Mesothelial cell of epicardium (in vitro differentiated cells): ENCODE measurements around the gene MLXIP. TPM values are rescaled to one million over a fixed set of nuclear protein-coding genes. Genes with fewer than 3 reads are reported as not detected.

Experiments
- DNase-seq, 2 experiments: peaks; one replicate each; pipeline ENCODE4 v3.0.0; 2021; ENCODE audit warnings: low spot score in 2 of 2; ENCODE audit not compliant: unreplicated experiment in 2 of 2
- H3K27ac Mint-ChIP-seq: 2 replicates; pipeline ENCODE4 v1.8.0; 2021; ENCODE audit warnings: mixed read lengths
- H3K27me3 Mint-ChIP-seq: 2 replicates; pipeline ENCODE4 v1.8.0; 2021; ENCODE audit warnings: low read depth, mixed read lengths
- H3K36me3 Mint-ChIP-seq: 2 replicates; pipeline ENCODE4 v1.8.0; 2021; ENCODE audit warnings: mixed read lengths
- H3K4me1 Mint-ChIP-seq: 2 replicates; pipeline ENCODE4 v1.8.0; 2021; ENCODE audit warnings: mixed read lengths
- H3K4me3 Mint-ChIP-seq: 2 replicates; pipeline ENCODE4 v1.8.0; 2021; ENCODE audit warnings: mild to moderate bottlenecking, moderate library complexity, mixed read lengths
- H3K9me3 Mint-ChIP-seq: 2 replicates; pipeline ENCODE4 v1.8.0; 2021; ENCODE audit warnings: mixed read lengths
- total RNA-seq: library from RNA; stranded (reverse); gene quantifications from 3 replicates; pipeline ENCODE4 v1.2.1, GENCODE V29; 2021
- TF ChIP-seq, protein P1 (sequence below): fragments of 200-600 bp; sonication (generic); IDR thresholded peaks from one replicate; pipeline ENCODE4 v1.5.0; 2021; ENCODE audit warnings: antibody characterized with exemption; ENCODE audit not compliant: unreplicated experiment

MLXIP gene
- total RNA-seq, 1 donor from 2014 or later, result 65.3 TPM

DNA sequence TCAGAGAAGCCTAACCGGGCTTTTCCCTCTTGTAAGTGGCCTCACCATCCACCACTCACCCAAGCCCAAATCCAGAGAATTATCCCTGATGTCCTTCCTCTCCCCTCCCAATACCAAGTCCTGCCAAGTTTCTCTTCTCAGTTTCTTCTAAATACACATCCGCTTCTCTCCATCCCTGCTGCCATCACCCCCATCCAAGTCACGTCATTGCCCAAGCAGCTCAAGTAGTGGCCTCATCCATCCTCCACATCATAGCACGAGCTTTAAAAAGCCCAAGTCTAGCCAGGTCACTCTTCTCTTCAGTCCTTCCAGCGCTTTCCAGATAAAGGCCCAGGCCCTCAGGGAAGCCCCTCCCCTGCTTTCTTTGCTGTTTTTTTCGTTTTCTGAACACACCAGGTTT lies 70.1 kb downstream of the MLXIP start:
- peaks cover 2% of the 10 kb centered on the region for H3K27me3 Mint-ChIP-seq
- peaks cover 5% of the 10 kb centered on the region for H3K36me3 Mint-ChIP-seq
- H3K27ac Mint-ChIP-seq, result no peak overlapping the region
- DNase-seq, result no peak
- peaks cover 4% of the 10 kb centered on the region for H3K4me1 Mint-ChIP-seq
- H3K4me3 Mint-ChIP-seq, result no peak overlapping the region
- TF ChIP-seq, protein P1, sequence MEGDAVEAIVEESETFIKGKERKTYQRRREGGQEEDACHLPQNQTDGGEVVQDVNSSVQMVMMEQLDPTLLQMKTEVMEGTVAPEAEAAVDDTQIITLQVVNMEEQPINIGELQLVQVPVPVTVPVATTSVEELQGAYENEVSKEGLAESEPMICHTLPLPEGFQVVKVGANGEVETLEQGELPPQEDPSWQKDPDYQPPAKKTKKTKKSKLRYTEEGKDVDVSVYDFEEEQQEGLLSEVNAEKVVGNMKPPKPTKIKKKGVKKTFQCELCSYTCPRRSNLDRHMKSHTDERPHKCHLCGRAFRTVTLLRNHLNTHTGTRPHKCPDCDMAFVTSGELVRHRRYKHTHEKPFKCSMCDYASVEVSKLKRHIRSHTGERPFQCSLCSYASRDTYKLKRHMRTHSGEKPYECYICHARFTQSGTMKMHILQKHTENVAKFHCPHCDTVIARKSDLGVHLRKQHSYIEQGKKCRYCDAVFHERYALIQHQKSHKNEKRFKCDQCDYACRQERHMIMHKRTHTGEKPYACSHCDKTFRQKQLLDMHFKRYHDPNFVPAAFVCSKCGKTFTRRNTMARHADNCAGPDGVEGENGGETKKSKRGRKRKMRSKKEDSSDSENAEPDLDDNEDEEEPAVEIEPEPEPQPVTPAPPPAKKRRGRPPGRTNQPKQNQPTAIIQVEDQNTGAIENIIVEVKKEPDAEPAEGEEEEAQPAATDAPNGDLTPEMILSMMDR, result no peak
- no peaks in the 10 kb centered on the region for H3K9me3 Mint-ChIP-seq

DNA sequence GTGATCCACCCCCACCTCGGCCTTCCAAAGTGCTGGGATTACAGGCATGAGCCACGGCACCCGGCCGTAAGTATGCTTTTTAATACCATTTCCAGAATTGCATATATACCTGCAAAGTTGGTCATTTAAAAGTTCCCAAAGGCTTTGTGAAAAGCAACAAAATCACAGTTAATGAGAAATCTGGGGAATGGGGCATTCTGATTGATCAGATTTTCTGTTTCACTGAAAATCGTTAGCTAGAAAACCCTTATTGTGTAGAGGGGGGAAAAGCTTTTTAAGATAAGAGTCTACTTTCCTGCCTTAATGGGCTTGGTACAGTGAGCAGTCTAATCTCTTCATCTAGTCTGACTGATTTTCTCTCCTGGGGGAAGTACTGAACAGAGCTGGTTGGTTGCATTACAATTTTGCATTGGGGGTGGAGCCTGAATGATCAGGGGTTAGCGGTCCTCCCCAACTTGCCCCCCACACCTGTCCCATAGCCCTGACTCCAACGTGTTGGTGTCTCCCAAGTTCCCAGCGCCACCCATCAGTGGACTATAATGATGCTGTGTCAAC lies 71.6 kb downstream of the MLXIP start:
- TF ChIP-seq, protein P1, result no peak
- Mint-ChIP-seq H3K27ac (no peak overlapping the region), H3K4me3 (no peak overlapping the region), H3K36me3 (no peaks in the 10 kb centered on the region), H3K4me1 (peaks cover 4% of the 10 kb centered on the region), H3K9me3 (no peaks in the 10 kb centered on the region), H3K27me3 (peaks cover 2% of the 10 kb centered on the region)
- no peak for DNase-seq

DNA sequence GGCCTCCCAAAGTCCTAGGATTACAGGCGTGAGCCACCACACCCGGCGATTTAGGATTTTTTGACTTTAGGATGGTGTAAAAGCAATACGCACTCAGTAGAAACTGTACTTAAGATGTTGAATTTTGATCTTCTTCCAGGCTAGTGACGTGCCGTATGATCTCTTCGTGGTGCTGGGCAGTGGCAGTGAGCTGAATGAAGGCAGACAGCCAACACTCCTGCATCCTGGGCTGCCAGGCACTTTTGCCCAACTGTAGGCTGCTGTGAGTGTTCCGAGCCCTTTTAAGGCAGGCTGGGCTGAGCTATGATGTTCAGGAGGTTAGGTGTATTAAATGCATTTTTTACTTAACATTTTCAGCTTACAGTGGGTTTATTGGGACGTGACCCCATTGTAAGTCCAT lies 74.2 kb downstream of the MLXIP start:
- Mint-ChIP-seq H3K27ac (no peak overlapping the region), H3K4me3 (no peak overlapping the region), H3K4me1 (peaks cover 4% of the 10 kb centered on the region), H3K9me3 (no peaks in the 10 kb centered on the region), H3K27me3 (peaks cover 6% of the 10 kb centered on the region), H3K36me3 (no peaks in the 10 kb centered on the region)
- TF ChIP-seq, protein P1, result no peak
- no peak for DNase-seq

GRCh38 chr12:122155705-122156104 lies 77.1 kb downstream of the MLXIP start:
- Mint-ChIP-seq H3K9me3 (no peaks in the 10 kb centered on the region), H3K27me3 (peaks cover 6% of the 10 kb centered on the region), H3K4me3 (no peak overlapping the region), H3K27ac (no peak overlapping the region), H3K4me1 (no peaks in the 10 kb centered on the region), H3K36me3 (no peaks in the 10 kb centered on the region)
- no peak for DNase-seq
- TF ChIP-seq, protein P1, result no peak

DNA sequence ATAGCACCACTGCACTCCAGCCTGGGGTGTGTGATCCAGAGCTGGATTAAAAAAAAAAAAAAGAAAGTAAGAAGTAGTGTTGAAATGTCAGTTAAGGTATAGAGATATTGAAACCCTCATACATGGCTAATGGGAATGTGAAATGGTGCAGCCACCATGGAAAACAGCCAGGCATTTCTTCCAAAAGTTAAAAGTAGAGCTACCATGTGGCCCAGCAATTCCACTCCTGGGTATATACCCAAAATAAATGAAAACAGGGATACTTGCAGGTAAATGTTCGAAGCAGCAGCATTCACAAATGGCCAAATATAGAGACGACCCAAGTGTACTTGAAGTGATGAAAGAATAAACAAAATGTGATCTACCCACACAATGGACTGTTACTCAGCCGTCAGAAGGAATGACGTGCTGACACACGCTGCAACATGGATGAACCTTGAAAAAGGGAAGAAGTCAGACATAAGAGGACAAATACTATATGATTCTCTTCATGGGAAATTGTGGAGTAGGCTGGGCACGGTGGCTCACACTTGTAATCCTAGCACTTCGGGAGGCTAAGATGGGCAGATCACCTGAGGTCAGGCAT lies 80.2 kb downstream of the MLXIP start:
- H3K4me3 Mint-ChIP-seq, result no peak overlapping the region
- no peak for DNase-seq
- no peaks in the 10 kb centered on the region for H3K4me1 Mint-ChIP-seq
- H3K27me3 Mint-ChIP-seq, result peaks cover 4% of the 10 kb centered on the region
- H3K36me3 Mint-ChIP-seq, result no peaks in the 10 kb centered on the region
- TF ChIP-seq, protein P1, result no peak
- no peak overlapping the region for H3K27ac Mint-ChIP-seq
- H3K9me3 Mint-ChIP-seq, result no peaks in the 10 kb centered on the region
